C4-2B (cell line): ENCODE measurements around the gene TEAD2.

Experiments
- H3K27ac ChIP-seq: fragments of 450-650 bp; 2 replicates; pipeline ENCODE4 v1.5.1; 2017
- ZFX ChIP-seq: fragments of 450-650 bp; IDR thresholded peaks from 2 replicates; pipeline ENCODE4 v1.6.1; 2017
- TF ChIP-seq, protein P1 (sequence below): fragments of 450-650 bp; conservative IDR thresholded peaks from 2 replicates; pipeline ENCODE4 v1.5.1; 2017; ENCODE audit warnings: mild to moderate bottlenecking

The TEAD2 gene

DNA sequence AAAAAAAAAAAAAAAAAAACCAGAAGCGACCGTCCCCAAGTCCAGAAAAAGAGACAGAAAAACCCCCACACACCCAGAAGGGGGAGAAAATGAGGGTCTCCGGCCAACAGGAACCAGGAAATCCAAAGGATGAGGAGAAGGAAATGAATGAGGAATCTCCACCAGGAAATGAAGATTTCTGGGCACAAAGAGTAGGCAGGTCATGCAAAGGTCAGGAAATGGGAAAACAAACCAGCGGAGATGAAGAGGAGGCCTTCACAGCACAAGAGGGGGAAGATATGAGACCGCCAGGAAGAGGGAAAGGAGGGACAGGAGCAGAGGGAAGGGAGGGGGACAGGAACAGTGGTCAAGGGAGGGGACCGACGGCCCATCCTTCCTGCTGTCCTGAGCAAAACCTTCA is 5.8 kb downstream of the TEAD2 start:
- no peak for TF ChIP-seq ZFX
- TF ChIP-seq, protein P1, sequence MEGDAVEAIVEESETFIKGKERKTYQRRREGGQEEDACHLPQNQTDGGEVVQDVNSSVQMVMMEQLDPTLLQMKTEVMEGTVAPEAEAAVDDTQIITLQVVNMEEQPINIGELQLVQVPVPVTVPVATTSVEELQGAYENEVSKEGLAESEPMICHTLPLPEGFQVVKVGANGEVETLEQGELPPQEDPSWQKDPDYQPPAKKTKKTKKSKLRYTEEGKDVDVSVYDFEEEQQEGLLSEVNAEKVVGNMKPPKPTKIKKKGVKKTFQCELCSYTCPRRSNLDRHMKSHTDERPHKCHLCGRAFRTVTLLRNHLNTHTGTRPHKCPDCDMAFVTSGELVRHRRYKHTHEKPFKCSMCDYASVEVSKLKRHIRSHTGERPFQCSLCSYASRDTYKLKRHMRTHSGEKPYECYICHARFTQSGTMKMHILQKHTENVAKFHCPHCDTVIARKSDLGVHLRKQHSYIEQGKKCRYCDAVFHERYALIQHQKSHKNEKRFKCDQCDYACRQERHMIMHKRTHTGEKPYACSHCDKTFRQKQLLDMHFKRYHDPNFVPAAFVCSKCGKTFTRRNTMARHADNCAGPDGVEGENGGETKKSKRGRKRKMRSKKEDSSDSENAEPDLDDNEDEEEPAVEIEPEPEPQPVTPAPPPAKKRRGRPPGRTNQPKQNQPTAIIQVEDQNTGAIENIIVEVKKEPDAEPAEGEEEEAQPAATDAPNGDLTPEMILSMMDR: no peak
- peak overlapping the region; percentile 48 for H3K27ac ChIP-seq

DNA sequence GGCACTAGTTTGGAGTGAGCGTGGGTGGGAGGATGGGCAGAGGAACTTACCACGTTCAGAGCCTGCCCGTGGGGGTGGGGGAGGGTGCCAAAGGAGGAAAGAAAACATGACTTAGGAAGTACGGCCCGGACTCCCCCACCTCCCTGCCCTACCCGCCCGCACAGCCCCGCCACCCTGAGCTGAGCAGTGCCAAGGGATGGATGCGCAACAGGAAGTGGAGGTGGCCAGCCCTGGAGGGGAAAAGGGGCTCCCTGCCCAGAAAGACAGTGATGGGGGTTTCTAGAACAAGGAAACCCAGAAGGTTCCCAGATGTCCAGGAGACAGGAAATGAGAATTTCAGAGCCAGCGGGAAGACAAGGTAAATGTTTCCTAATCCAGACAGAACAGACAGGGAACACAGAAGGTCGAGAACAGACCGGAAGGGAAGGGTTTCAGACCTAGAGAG is 6.3 kb downstream of the TEAD2 start:
- peak overlapping the region; percentile 48 for H3K27ac ChIP-seq
- no peak for TF ChIP-seq ZFX
- TF ChIP-seq, protein P1: no peak

DNA sequence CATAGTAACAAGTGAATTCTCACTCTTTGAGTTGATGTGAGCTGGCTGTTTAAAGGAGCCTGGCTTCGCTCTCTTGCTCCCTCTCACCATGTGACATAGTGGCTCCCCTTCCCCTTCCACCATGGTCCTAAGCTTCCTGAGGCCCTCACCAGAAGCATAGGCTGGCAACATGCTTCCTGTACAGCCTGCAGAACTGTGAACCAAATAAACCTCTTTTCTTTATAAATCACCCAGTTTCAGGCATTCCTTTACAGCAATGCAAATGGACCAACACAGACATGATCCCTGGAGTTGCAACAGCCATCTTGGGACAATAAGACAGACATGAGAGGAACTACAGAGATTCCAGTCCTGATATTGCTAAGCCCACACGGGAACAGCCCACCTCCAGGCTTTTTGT is 12.6 kb downstream of the TEAD2 start:
- TF ChIP-seq ZFX: no peak
- TF ChIP-seq, protein P1: no peak
- no peak overlapping the region for H3K27ac ChIP-seq

DNA sequence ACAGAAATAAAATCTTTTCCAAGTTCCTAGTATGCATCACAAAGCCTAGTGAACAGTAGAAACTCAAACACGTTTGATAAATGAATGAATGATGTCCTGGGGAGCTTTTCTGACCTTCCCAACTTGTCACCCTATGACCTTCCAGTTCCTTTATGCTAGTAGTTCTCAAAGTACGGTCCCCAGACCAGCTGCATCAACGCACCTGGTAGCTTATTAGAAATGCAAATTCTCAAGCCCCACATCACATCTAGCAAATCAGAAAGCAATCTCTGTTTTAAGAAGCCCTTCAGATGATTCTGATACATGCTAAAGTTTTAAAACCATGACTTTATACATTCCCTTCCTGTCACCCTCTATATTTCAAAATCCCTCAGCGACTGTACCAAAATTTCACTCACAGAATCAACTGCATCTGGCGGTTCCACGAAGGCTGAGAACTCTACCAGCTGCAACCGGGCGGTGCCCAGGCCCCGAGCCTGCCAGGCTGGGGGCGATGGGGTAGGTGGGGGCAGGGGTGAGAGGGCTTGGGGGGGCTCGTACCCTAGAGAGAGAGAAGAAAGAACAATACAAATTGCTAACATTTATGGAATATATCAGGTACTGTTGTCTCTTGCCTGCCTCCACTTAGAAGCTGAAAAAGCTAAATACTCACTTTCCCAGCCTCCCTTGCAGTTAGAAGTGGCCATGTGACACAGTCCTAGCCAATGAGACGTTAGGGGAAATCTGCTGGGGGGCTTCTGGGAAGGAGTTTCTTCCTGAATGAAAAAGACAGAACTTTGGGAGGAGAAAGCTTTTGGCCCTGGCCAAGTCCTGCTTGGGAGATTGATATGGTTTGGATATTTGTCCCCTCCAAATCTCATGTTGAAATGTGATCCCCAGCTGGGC is 13.7 kb downstream of the TEAD2 start:
- TF ChIP-seq ZFX: no peak
- TF ChIP-seq, protein P1: no peak
- no peak overlapping the region for H3K27ac ChIP-seq

DNA sequence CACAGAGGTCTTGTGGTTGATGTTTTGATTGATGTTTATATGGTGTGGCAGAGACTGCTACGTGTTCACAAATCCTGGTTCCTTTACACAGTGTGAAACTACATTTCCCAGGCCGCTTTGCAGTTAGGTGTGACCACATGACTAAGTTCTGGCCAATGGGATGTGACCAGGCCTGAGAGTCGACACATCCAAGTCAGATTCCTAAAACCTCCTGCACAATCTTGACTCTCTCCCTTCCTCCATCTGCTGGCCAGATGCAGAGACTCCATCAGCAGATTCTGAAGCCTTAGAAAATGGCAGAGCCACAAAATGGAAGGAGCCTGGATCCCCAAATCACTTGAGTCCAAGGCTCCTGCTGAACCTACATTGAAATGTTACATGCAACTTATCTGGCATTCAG is 14.4 kb downstream of the TEAD2 start:
- no peak for TF ChIP-seq ZFX
- TF ChIP-seq, protein P1: no peak
- H3K27ac ChIP-seq: no peak overlapping the region

DNA sequence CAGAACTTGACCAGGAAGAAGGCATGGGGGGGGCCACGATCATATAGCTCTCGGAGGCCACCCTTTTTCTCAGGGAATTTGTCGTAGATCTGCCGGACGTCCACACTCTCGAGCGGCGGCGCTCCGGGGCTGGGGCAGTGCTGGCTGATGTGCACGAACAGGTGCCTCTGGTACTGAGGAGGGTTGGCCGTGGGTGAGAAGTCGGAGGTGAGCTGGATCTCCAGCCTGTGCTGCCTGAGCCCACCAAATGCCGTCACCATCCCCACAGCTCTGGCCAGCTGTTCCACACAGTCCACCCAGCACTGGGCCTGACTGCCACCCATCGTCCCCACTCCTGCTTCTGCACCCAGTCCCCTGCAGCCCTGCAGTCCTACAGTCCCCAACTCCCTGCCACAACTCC is 15.0 kb downstream of the TEAD2 start:
- H3K27ac ChIP-seq: no peak overlapping the region
- TF ChIP-seq ZFX: no peak
- TF ChIP-seq, protein P1: no peak
